HT1080 (cell line): ENCODE data around the gene AFTPH. TPM values are rescaled to one million over a fixed set of nuclear protein-coding genes. Genes with fewer than 3 reads are reported as not detected.

ENCODE experiments used
- DNase-seq: peaks from one replicate; pipeline ENCODE4 v3.0.0-alpha.2; 2015; ENCODE audit warnings: low read depth
- total RNA-seq: library from RNA; depleted of rRNA; stranded (reverse); fragments of >200 nt; shearing (Covaris generic); gene quantifications from 2 replicates; pipeline ENCODE4 v1.2.3, GENCODE V29; 2014

AFTPH gene
- total RNA-seq, 1 experiment from 2014 or later = 12.8 TPM

GRCh38 chr2:64586883-64587481 lies 62.9 kb downstream of the AFTPH start:
- peak; percentile 34 for DNase-seq

GRCh38 chr2:64587561-64587960 lies 63.4 kb downstream of the AFTPH start:
- DNase-seq = no peak

- DNase-seq = no peak
Observed at GRCh38 chr2:64591188-64591587, 67.1 kb downstream of the AFTPH start.

- DNase-seq = no peak
Observed at GRCh38 chr2:64593035-64593655, 69.0 kb downstream of the AFTPH start.

GRCh38 chr2:64594226-64594989 lies 70.3 kb downstream of the AFTPH start:
- DNase-seq = peak; percentile 60

- DNase-seq = peak; percentile 25
Observed at GRCh38 chr2:64595397-64596176, 71.5 kb downstream of the AFTPH start.

- no peak for DNase-seq
Observed at GRCh38 chr2:64598226-64598625, 74.1 kb downstream of the AFTPH start.

- peak; percentile 3 for DNase-seq
Observed at GRCh38 chr2:64599469-64599868, 75.3 kb downstream of the AFTPH start.

- DNase-seq = no peak
Observed at GRCh38 chr2:64601034-64601754, 77.1 kb downstream of the AFTPH start.

GRCh38 chr2:64601785-64602391 lies 77.8 kb downstream of the AFTPH start:
- no peak for DNase-seq

- no peak for DNase-seq
Observed at GRCh38 chr2:64602436-64602835, 78.3 kb downstream of the AFTPH start.

- no peak for DNase-seq
Observed at GRCh38 chr2:64604155-64604554, 80.0 kb downstream of the AFTPH start.

- no peak for DNase-seq
Observed at GRCh38 chr2:64605026-64605471, 80.9 kb downstream of the AFTPH start.

- no peak for DNase-seq
Observed at GRCh38 chr2:64605991-64606478, 81.9 kb downstream of the AFTPH start.

GRCh38 chr2:64606479-64607363 lies 82.6 kb downstream of the AFTPH start:
- peak; percentile 21 for DNase-seq

- no peak for DNase-seq
Observed at GRCh38 chr2:64607381-64608304, 83.5 kb downstream of the AFTPH start.

GRCh38 chr2:64608867-64609226 lies 84.7 kb downstream of the AFTPH start:
- DNase-seq = no peak

GRCh38 chr2:64609227-64609941 lies 85.3 kb downstream of the AFTPH start:
- DNase-seq = no peak
